ENCODE measurements around the gene KIFC3.

GRCh38 chr16:57810197-57811031 lies 8.1 kb upstream of the KIFC3 start:
- no peak for TF ChIP-seq CTCF (tag by site-specific recombination; IDR thresholded peaks at IDR 0.05)
- TF ChIP-seq ZNF274 (IDR thresholded peaks at IDR 0.05; ENCODE audit: low read length), result no peak
- no peak for TF ChIP-seq ZNF274 (tag by site-specific recombination; IDR thresholded peaks at IDR 0.05; ENCODE audit: borderline replicate concordance)
